ENCODE results near the gene STX8.

Gene STX8

GRCh38 chr17:9220398-9221146, 355.0 kb downstream of the STX8 start:
- no peak for DNase-seq

DNA sequence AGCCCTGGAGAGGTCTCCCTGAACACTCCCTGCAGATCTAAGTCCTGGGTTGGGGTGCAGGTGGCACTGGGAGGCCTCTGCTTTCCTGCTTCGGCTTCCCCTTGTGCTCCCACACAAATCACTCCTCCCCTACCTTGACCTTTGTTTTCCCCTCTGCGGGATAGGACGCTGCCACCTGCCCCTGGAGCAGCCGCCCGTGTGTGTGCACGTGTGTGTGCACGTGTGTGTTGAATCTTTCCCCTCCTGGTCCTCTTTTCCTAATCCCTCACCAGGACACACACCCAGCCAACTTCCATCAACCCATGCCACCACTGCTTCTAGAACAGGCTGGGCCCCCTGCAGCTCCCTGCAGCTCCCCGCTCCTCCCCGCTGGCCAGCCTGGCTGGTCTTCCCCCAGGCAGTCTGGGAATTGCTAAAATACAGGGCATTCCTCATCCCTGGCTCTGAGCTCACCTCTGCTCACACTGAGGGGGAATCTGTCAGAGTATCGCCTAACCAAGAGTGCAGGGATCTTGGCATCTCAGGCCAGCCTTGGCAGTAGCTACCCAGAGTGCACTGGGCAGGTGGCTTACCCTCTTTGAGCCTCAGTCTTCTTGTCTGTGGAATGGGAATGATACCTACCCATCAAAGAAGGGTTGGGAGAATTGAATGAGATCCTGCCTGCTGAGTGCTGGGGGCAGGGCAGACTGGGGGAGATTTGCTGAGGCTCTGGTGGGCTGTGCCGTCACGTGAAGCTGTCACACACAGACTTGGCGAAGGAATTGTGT, 355.8 kb downstream of the STX8 start:
- DNase-seq: no peak

DNA sequence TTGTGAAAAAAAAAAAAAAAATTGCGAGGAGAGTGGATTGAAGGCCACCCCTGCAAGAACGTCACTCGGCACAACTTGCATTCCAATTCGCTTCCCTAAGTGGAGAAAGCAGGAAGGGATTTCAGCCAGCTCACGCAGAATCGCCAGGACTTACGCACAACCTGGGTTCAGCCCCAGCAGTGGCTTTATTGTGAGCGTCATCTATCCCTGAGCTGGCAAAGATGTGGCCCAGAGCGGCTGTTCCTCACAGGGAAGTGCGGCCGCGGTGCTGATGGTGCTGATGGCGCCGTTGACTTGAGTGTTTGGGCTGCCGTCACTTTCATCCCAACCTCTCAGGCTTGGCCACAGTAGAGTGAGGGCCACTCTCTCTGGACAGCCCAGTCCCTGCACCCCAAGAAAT, 356.7 kb downstream of the STX8 start:
- DNase-seq: no peak

GRCh38 chr17:9218064-9218635, 357.5 kb downstream of the STX8 start:
- DNase-seq: no peak

- DNase-seq: no peak
Observed at GRCh38 chr17:9217151-9218056, 358.2 kb downstream of the STX8 start.

- DNase-seq: no peak
Observed at GRCh38 chr17:9215465-9215864, 360.2 kb downstream of the STX8 start.

GRCh38 chr17:9213303-9213640, 362.3 kb downstream of the STX8 start:
- no peak for DNase-seq

- no peak for DNase-seq
Observed at GRCh38 chr17:9212376-9213302, 363.0 kb downstream of the STX8 start.

GRCh38 chr17:9211133-9211765, 364.4 kb downstream of the STX8 start:
- DNase-seq: no peak

DNA sequence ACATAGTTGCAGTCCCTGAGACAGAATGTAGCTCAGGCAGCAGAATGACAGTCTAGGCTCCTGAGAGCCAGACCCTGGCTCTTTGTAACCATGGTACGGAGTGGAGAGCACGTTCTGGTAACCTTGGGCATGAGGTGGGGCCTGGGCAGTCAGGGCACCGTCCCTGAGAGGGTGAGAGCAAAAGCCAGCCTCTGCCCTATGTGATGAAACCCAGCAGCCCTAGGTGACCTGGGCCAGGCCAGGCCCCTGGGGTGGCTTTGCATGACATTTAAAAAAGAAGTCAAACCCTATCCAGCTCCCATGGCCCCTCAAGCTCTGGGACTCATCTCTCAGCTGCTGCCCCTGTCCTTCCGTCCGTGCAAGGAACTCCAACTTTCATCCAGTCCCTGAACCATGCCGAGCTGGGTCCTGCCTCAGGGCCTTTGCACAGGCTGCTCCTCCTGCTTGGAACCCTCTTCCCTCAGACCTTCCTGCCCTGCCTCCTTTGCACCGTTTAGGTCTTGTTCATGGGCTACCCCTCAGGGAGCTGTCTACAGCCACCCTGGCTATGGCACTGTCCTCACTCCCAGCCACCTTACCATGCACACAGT, 365.7 kb downstream of the STX8 start:
- no peak for DNase-seq

DNA sequence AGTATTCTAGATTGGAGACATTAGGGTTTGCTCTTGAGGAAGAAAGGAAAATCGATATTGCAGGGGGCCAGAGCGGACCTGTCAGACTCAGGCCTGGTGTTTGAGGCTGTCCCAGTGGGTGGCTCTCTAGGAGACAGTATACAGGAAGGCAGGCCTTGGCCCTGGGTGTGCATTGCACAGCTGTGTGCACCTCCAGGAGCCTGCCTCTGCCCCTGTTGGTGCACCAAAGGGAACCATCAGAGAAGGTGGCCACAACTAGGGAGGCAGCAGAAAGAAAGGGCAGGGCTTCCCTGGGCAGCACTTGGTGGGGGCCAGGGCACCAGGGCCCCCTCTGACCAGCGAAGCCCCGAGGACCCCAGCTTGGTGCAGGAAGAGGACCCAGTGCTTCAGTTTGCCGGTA, 366.3 kb downstream of the STX8 start:
- DNase-seq: no peak

- DNase-seq: no peak
Observed at GRCh38 chr17:9208381-9209105, 367.1 kb downstream of the STX8 start.

- no peak for DNase-seq
Observed at GRCh38 chr17:9206741-9207332, 368.8 kb downstream of the STX8 start.

GRCh38 chr17:9206410-9206703, 369.3 kb downstream of the STX8 start:
- DNase-seq: no peak

DNA sequence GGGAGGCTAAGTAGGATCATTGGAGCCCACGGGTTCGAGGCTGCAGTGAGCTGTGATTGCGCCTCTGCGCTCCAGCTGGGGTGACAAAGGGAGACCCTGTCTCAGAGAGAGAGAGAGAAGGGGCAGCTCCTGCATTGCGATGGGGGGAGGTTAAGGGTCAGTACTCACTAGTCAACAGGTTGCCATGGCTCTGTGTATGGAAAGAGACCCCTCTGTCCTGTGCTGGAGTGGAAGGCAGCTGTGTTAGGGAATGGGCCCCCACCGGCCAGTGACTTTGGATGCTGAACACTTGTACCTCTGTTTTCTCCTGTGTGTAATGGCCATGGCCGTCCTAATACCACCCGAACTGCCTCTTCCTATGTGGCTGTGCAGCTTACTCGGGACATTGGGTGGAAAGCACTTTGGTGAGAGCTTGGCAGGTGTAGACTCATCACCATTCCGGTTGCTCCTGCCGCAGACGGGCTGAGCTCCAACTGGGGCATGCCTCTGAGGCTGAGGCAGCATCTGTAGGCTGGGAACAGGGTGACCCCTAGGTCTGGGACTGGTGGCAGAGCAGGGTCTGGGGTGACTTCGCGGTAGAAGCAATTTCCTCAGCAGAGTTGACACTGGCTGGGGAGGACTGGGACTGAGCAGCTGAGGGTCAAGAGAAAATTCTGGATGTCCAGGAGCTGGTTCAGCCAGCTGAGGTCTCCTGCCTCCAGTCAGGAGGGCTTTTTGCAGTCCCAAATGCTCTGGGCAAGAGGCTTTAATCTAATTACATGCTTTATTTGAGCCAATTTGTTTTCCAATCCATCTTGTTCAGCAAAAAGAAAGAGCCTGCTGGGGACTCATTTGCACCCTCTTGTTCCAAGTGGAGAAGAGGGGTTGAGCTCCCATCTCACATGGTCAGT, 369.9 kb downstream of the STX8 start:
- DNase-seq: no peak

DNA sequence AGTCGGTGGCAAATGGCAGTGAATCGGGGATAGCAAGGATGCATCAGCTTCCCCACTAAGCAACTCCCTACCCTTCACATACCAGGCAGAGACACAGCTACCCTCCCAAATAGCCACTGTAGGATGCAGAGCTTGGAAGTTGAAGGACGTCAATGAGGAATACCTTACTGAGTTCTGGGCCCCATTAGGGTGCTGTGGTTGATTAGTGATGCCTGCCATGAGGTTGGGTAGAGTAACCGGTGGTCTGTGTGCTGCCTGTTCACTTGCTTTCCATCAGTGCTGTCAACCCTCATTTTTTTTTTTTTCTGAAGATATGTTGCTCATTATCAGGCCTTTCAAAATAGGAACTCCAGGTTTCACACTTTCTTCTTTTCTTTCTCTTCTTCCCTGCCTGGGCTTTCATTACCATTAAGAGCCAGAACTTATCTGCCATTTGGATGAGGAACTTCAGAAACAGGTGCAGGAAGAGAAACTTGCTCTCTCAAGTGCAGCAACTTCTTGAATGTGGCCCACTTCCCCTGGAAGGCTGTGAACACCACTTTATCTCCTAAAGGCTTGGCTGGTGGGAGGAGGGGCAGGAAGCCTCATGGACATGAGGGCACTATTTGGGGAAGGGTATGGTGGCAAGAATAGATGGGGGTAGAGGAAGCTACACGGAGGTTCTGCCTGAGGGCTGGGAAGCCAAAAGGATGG, 370.8 kb downstream of the STX8 start:
- no peak for DNase-seq

DNA sequence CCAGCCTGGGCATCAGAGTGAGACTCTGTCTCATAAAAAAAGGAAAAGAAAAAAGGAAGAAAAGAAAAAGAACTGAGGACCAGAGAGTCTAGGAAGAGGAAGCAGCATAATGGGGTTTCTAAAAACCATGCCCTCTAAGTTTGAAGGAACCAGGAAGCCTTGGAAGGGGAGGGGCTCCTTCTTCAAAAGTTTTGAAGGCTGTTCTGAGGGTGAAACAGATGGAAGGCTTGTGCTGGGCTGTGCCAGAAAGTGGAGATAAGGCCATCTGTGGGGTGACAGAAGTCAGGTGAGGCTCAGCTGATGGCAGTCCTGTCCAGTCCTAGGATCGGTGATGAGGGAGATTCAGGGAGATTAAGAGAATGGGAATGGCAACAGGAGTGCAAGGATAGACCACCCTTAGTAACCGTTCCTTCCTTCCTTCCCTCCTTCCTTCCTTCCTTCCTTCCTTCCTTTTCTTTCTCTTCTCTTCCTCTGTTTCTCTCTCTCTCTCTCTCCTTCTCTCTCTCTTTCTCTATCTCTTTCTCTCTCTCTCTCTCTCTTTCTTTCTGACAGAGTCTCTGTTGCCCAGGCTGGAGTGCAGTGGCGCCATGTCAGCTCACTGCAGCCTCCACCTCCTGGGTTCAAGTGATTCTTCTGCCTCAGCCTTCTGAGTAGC, 371.7 kb downstream of the STX8 start:
- DNase-seq: no peak

DNA sequence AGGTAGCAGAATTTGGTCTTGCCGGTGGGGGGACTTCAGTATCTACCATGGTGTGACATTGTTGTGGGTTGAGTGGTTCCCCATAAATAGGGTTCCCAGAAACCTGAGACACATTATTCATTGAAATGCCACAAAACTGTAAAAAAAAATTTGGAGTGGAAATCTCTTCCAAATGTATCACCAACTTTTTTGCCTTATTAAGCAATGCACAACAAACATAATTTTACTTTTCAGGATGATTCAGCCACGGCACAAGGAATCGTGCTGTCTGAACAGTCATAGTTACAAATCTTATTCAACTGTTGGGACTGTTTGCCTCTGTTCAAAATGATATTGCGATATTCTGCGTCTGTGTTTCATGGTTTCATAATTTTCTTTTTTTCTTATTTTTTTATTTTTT, 373.1 kb downstream of the STX8 start:
- no peak for DNase-seq

All from activated CD4-positive, alpha-beta T cell treated with anti-CD3 and anti-CD28 coated beads, Interleukin-2, amount 50 U/mL, for 1 hour (primary cell).